HFF-Myc (cell line): Measurements from ENCODE around the gene UVRAG.

Experiments used
- DNase-seq: peaks from one replicate; pipeline ENCODE4 v3.0.0-alpha.2; 2011; ENCODE audit warnings: low read depth; ENCODE audit errors: extremely low read depth
- H3K4me3 ChIP-seq: replicated peaks from 2 replicates; pipeline ENCODE4 v1.5.1; 2011; ENCODE audit warnings: low read depth, mild to moderate bottlenecking, control low read depth, low read length
- TF ChIP-seq, protein P1 (sequence below): IDR thresholded peaks from 2 replicates; pipeline ENCODE4 v1.5.1; 2012; ENCODE audit warnings: mild to moderate bottlenecking, low read depth, low read length, control low read depth; ENCODE audit errors: missing control alignments

The UVRAG gene

DNA sequence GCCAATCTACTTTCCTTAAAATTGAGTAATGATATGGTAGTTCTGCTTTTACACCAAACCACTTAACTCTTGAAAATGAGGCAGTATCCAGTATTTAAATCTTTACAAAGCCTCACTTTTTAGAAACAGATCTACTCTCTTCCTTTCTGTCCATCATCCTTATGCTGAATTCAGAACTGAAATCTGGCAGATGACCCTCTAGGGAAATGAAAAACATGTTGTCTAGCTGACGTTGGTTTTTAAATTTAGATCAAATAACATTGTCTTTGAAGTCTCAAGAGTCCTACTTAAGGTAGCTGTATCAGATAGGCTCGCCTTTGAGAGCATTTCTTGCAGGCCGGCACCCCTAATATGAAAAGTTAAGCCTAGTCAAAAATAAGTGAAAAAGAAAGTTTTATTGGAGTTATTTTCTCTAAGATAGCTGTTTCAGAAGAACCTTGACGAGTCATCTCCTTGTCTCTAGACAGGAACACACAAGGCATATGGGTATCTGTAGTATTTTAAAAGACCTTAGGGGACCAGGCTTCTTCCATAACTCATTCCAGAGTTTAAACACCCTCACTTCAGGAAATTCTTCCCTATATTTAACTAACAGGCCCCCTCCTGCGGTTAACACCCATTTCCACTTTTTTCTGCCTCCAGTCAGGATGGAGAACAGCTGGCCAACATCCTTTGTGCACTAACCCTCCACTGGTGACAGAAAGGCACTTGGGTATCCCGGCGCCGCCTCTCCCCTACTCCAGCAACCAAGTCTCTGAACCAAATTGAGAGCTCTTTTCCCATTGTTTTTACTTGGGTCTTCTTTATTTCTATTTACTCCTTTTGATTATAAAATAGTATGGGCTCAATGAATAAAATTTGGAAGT, 310.1 kb downstream of the UVRAG start:
- TF ChIP-seq, protein P1, sequence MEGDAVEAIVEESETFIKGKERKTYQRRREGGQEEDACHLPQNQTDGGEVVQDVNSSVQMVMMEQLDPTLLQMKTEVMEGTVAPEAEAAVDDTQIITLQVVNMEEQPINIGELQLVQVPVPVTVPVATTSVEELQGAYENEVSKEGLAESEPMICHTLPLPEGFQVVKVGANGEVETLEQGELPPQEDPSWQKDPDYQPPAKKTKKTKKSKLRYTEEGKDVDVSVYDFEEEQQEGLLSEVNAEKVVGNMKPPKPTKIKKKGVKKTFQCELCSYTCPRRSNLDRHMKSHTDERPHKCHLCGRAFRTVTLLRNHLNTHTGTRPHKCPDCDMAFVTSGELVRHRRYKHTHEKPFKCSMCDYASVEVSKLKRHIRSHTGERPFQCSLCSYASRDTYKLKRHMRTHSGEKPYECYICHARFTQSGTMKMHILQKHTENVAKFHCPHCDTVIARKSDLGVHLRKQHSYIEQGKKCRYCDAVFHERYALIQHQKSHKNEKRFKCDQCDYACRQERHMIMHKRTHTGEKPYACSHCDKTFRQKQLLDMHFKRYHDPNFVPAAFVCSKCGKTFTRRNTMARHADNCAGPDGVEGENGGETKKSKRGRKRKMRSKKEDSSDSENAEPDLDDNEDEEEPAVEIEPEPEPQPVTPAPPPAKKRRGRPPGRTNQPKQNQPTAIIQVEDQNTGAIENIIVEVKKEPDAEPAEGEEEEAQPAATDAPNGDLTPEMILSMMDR, result no peak
- H3K4me3 ChIP-seq, result no peak overlapping the region
- no peak for DNase-seq

DNA sequence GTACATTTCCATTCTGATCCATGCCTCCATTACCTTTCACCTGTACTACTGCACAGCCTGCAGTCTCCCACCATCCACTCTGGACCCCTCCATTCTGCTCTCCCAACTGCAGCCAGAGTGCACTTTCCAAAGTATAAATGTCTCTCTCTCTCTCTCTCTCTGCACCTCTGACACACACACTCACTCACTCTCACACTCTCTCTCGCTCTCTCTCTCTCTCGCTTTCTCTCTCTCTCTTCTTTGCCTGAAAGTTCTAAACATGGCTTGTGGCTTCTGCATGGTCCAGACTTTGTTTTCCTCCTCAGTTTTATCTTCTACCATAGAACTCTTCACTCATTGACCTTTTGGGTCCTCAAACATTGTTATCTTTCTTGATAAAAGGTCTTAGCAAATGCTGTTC, 314.7 kb downstream of the UVRAG start:
- TF ChIP-seq, protein P1, result no peak
- no peak overlapping the region for H3K4me3 ChIP-seq
- DNase-seq, result no peak

DNA sequence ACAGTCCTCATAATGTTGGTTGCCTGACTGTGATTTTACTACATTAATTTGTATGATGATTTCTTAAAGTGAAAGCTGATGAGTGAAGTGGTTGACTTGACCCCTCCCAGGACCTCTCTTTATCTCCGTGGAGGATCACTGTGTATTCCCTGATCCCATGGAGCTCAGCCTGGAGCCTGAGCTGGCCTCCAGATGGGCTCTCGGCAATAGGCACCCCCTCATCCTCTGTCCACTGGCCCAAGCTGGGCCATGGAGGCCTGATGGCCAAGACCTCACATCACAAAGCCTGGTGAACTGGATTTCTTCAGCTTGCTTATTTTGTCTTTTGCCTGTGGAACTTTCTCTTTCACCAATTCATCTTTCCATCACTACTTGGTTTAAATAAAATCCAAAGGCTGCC, 316.1 kb downstream of the UVRAG start:
- TF ChIP-seq, protein P1, result no peak
- DNase-seq, result no peak
- no peak overlapping the region for H3K4me3 ChIP-seq

DNA sequence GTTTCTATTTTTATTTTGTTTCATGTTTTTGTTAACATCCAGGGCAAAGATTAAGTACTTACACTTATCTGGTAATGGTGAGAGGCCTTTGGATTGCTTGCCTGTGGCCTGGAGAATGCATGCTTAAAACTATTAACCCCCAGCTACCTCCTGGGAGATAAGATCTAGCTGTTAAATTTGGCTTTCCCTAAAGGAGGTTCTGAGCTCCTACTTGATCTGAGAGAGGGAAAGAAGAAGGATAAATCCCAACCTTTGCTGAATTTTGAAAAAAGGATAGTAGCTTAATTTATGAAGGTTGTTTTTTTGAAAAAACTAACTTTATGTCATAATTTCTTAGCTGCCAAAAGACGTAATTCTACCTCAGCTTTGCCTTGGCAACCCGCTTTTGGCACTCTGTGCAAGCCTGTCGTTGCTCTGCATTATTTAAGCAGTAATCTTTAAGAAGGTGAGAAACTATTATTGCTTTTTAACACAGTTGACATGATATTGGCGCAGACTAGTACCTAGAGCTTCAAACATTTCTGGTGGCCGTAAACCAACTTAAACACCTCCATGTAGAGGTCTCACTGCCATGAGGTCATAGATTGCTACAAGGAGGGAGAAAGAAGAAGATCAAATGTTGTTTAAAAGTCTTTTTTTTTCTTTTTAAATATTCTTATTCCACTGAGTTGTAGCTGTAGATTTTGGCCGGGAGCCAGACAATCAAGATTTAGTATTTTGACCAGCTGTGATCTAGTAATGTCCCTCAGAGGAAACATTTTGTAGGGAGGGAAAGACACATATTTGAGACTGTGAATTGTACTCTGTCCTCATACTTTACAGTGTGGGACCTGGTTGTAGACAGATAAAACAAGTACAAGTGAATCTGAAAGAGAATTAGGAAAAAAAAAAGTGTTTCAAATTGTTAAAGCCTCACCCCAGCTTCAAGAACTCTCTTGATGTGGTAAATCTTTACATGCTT, 316.9 kb downstream of the UVRAG start:
- no peak for DNase-seq
- TF ChIP-seq, protein P1, result no peak
- H3K4me3 ChIP-seq, result no peak overlapping the region

DNA sequence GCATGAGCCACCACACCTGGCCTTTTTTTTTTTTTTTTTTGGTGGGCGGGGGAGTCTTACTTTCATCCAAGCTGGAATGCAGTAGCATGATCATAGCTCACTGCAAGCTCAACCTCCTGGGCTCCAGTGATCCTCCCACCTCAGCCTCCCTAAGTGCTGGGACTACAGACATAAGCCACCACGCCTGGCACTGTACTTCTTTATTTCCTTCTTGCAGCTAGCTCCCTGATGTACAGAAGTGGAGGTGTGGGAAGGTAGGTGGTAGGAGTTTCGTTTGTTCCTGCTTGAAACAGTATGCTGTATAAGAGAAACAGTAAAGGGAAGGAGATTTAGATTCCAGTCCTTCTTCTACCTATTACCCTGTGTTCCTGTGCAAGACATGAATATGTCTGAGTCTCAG, 319.2 kb downstream of the UVRAG start:
- TF ChIP-seq, protein P1, result no peak
- DNase-seq, result no peak
- H3K4me3 ChIP-seq, result no peak overlapping the region

DNA sequence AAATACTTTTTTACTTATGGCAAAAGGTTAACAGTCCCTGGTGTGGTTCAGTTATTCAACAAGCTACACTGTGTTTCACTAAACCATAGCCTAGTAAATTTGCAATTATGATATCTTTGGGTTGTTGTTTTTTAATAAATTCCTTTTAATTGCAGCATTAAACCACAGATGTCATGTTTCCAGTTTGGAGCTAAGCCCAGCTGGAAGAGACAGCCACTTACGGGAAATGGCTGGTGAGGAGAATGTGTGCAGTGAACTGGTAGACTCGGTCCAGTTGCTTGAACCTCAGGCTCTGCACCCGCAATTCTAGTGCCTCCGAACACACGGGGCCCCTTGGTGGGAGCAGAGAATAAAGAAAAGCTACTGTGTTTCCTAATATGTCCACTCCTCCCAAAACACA, 320.5 kb downstream of the UVRAG start:
- no peak overlapping the region for H3K4me3 ChIP-seq
- no peak for DNase-seq
- TF ChIP-seq, protein P1, result no peak
